ENCODE measurements around the gene HP. TPM values are rescaled to one million over a fixed set of nuclear protein-coding genes. Genes with fewer than 3 reads are reported as not detected.
A peak's percentile ranks its signal among the peaks of the same experiment; 100 is the strongest.

Gene HP
- total and polyA plus RNA-seq, 2 of the 13 experiments (the other 11 are each of a cell fraction or from before 2014, with no cell fraction given) = 387 to 524 TPM

GRCh38 chr16:72072514-72073342 lies 18.4 kb downstream of the HP start (continued):
- TF ChIP-seq ZHX2 (IDR thresholded peaks at IDR 0.05; ENCODE audit: low read depth) (no peak), ZHX2 (CRISPR knock-in tag; IDR thresholded peaks at IDR 0.05; ENCODE audit: borderline replicate concordance) (no peak), ZNF891 (CRISPR knock-in tag; IDR thresholded peaks at IDR 0.05) (no peak), RARG (CRISPR knock-in tag; IDR thresholded peaks at IDR 0.05; ENCODE audit: low read depth) (no peak), NFIB (CRISPR knock-in tag; IDR thresholded peaks at IDR 0.05; ENCODE audit: borderline replicate concordance) (no peak), SIN3A (IDR thresholded peaks at IDR 0.05; ENCODE audit: borderline replicate concordance, low read depth, low read length) (0 out of 2 replicates have a peak, but pooled peaks have one; percentile 20), ZNF44 (CRISPR knock-in tag; IDR thresholded peaks at IDR 0.05) (no peak), DBP (CRISPR knock-in tag; IDR thresholded peaks at IDR 0.05; ENCODE audit: not compliant biosample characterization) (no peak), FOXP4 (CRISPR knock-in tag; IDR thresholded peaks at IDR 0.05) (peak; percentile 94), DMAP1 (CRISPR knock-in tag; IDR thresholded peaks at IDR 0.05) (peak; percentile 82; the same call in 1 of the 2 replicates), SSRP1 (CRISPR knock-in tag; IDR thresholded peaks at IDR 0.05) (0 out of 2 replicates have a peak, but pooled peaks have one; percentile 70), EHMT2 (IDR thresholded peaks at IDR 0.05; ENCODE audit: borderline replicate concordance, low read depth, low read length) (no peak), XBP1 (CRISPR knock-in tag; IDR thresholded peaks at IDR 0.05) (no peak)
- TF ChIP-seq, protein P1, sequence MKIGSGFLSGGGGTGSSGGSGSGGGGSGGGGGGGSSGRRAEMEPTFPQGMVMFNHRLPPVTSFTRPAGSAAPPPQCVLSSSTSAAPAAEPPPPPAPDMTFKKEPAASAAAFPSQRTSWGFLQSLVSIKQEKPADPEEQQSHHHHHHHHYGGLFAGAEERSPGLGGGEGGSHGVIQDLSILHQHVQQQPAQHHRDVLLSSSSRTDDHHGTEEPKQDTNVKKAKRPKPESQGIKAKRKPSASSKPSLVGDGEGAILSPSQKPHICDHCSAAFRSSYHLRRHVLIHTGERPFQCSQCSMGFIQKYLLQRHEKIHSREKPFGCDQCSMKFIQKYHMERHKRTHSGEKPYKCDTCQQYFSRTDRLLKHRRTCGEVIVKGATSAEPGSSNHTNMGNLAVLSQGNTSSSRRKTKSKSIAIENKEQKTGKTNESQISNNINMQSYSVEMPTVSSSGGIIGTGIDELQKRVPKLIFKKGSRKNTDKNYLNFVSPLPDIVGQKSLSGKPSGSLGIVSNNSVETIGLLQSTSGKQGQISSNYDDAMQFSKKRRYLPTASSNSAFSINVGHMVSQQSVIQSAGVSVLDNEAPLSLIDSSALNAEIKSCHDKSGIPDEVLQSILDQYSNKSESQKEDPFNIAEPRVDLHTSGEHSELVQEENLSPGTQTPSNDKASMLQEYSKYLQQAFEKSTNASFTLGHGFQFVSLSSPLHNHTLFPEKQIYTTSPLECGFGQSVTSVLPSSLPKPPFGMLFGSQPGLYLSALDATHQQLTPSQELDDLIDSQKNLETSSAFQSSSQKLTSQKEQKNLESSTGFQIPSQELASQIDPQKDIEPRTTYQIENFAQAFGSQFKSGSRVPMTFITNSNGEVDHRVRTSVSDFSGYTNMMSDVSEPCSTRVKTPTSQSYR (CRISPR knock-in tag; IDR thresholded peaks at IDR 0.05; ENCODE audit: borderline replicate concordance) = no peak; the same call in 1 of the 2 replicates
- TF ChIP-seq, protein P2, sequence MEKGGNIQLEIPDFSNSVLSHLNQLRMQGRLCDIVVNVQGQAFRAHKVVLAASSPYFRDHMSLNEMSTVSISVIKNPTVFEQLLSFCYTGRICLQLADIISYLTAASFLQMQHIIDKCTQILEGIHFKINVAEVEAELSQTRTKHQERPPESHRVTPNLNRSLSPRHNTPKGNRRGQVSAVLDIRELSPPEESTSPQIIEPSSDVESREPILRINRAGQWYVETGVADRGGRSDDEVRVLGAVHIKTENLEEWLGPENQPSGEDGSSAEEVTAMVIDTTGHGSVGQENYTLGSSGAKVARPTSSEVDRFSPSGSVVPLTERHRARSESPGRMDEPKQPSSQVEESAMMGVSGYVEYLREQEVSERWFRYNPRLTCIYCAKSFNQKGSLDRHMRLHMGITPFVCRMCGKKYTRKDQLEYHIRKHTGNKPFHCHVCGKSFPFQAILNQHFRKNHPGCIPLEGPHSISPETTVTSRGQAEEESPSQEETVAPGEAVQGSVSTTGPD (CRISPR knock-in tag; IDR thresholded peaks at IDR 0.05) = no peak

Measured in HepG2 (cell line).